HG03064 (cell line): ENCODE data around the gene CLEC4G.
A peak's percentile ranks its signal among the peaks of the same experiment; 100 is the strongest.

Experiments used
- ATAC-seq: cut with Tn5 transposase; IDR thresholded peaks from one replicate; pipeline ENCODE4 v1.9.1; 2021; ENCODE audit warnings: low read depth; ENCODE audit not compliant: unreplicated experiment

Gene CLEC4G

GRCh38 chr19:7729831-7730285 is 2.1 kb downstream of the CLEC4G start:
- no peak for ATAC-seq

GRCh38 chr19:7729211-7729610 is 2.7 kb downstream of the CLEC4G start:
- ATAC-seq, result no peak

GRCh38 chr19:7725791-7726190 is 6.1 kb downstream of the CLEC4G start:
- ATAC-seq, result no peak

- ATAC-seq, result peak; percentile 55
Measured at GRCh38 chr19:7722231-7722651, 9.7 kb downstream of the CLEC4G start.

GRCh38 chr19:7720351-7720750 is 11.6 kb downstream of the CLEC4G start:
- ATAC-seq, result no peak

GRCh38 chr19:7718668-7719067 is 13.2 kb downstream of the CLEC4G start:
- no peak for ATAC-seq

- no peak for ATAC-seq
Measured at GRCh38 chr19:7716762-7717161, 15.1 kb downstream of the CLEC4G start.

GRCh38 chr19:7715671-7716070 is 16.2 kb downstream of the CLEC4G start:
- ATAC-seq, result no peak

- no peak for ATAC-seq
Measured at GRCh38 chr19:7710616-7711015, 21.3 kb downstream of the CLEC4G start.

- ATAC-seq, result no peak
Measured at GRCh38 chr19:7709932-7710460, 21.9 kb downstream of the CLEC4G start.

GRCh38 chr19:7706955-7707456 is 24.9 kb downstream of the CLEC4G start:
- ATAC-seq, result no peak

GRCh38 chr19:7706188-7706954 is 25.5 kb downstream of the CLEC4G start:
- no peak for ATAC-seq

- no peak for ATAC-seq
Measured at GRCh38 chr19:7705387-7706187, 26.3 kb downstream of the CLEC4G start.

GRCh38 chr19:7704280-7705060 is 27.4 kb downstream of the CLEC4G start:
- no peak for ATAC-seq

- ATAC-seq, result no peak
Measured at GRCh38 chr19:7703332-7703731, 28.6 kb downstream of the CLEC4G start.

GRCh38 chr19:7701654-7702457 is 30.1 kb downstream of the CLEC4G start, which contains the start of gene FCER2:
FCER2 (minus strand) TSS chr19:7702131; CDS start chr19:7699760, 2,371 bp downstream.
- no peak for ATAC-seq

GRCh38 chr19:7701049-7701653 is 30.8 kb downstream of the CLEC4G start:
- ATAC-seq, result no peak

GRCh38 chr19:7699417-7700401 is 32.2 kb downstream of the CLEC4G start:
- no peak for ATAC-seq
